IPS-18a (cell line): ENCODE data around the gene ANAPC2.

Source experiments
- H3K27ac ChIP-seq: one replicate; pipeline ENCODE4 v1.5.1; 2013; ENCODE audit warnings: low read length
- H3K27me3 ChIP-seq: one replicate; pipeline ENCODE4 v1.6.1; 2013; ENCODE audit warnings: mild to moderate bottlenecking, low read length; ENCODE audit not compliant: control insufficient read depth, insufficient read depth
- H3K36me3 ChIP-seq: one replicate; pipeline ENCODE4 v1.6.1; 2013; ENCODE audit warnings: low read depth, low read length; ENCODE audit not compliant: control insufficient read depth
- H3K4me1 ChIP-seq: one replicate; pipeline ENCODE4 v1.6.1; 2013; ENCODE audit warnings: low read depth, low read length; ENCODE audit not compliant: control insufficient read depth
- H3K4me3 ChIP-seq: one replicate; pipeline ENCODE4 v1.5.1; 2013; ENCODE audit warnings: low read length
- H3K9ac ChIP-seq: one replicate; pipeline ENCODE4 v1.6.1; 2013; ENCODE audit warnings: mild to moderate bottlenecking, low read length, moderate library complexity
- H3K9me3 ChIP-seq: one replicate; pipeline ENCODE4 v1.6.1; 2013; ENCODE audit warnings: low read depth, low read length; ENCODE audit not compliant: control insufficient read depth

Gene ANAPC2

GRCh38 chr9:137127301-137128157, 60.8 kb downstream of the ANAPC2 start:
- peaks cover 5% of the 10 kb centered on the region for H3K4me1 ChIP-seq
- H3K4me3 ChIP-seq: no peak overlapping the region
- no peaks in the 10 kb centered on the region for H3K36me3 ChIP-seq
- H3K9me3 ChIP-seq: no peaks in the 10 kb centered on the region
- no peak overlapping the region for H3K9ac ChIP-seq
- peaks cover 28% of the 10 kb centered on the region for H3K27me3 ChIP-seq
- no peak overlapping the region for H3K27ac ChIP-seq

GRCh38 chr9:137126786-137127185, 61.6 kb downstream of the ANAPC2 start:
- Histone ChIP-seq H3K27ac (no peak overlapping the region), H3K36me3 (no peaks in the 10 kb centered on the region), H3K9me3 (no peaks in the 10 kb centered on the region), H3K4me1 (peaks cover 5% of the 10 kb centered on the region), H3K9ac (no peak overlapping the region), H3K27me3 (peaks cover 23% of the 10 kb centered on the region), H3K4me3 (no peak overlapping the region)
